GM18870 (cell line): ENCODE results near the gene CALHM5.

ENCODE experiments used
- ATAC-seq: cut with Tn5 transposase; IDR thresholded peaks from one replicate; pipeline ENCODE4 v1.9.1; 2021; ENCODE audit warnings: moderate library complexity; ENCODE audit not compliant: unreplicated experiment

The CALHM5 gene

DNA sequence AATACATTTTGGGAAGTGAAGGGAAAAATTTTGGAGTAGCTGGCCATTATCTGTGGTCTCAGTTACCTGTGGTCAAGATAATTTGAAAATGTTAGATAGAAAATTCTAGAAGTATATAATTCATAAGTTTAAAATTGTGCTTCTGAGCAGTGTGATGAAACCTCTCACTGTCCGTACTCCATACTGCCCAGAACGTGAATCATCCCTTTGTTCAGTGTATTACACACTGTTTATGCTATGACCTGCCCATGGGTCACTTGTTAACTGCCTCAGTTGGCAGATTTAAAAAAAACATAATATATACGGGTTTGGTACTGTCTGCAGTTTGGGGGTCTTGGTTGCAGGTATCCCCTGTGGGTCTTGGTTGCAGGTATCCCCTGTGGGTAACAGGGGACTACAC is 4.1 kb upstream of the CALHM5 start:
- no peak for ATAC-seq

DNA sequence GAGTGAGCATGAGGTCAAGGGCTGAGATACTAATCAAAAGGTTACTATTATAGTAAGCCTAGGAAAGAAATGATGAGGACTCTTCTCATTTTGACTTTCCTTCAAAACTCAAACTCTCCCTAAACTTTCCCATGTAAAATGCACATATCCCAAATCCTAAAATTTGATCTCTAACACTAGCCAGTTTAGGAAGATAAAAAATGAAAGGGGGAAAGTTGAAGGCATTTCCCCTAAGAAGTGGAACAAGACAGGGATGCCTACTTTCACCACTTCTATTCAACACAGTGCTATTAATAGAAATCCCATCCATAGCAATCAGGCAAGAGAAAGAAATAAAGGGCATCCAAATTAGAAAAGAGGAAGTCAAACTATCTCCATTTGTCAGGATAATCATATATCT is 2.9 kb upstream of the CALHM5 start:
- ATAC-seq, result no peak

DNA sequence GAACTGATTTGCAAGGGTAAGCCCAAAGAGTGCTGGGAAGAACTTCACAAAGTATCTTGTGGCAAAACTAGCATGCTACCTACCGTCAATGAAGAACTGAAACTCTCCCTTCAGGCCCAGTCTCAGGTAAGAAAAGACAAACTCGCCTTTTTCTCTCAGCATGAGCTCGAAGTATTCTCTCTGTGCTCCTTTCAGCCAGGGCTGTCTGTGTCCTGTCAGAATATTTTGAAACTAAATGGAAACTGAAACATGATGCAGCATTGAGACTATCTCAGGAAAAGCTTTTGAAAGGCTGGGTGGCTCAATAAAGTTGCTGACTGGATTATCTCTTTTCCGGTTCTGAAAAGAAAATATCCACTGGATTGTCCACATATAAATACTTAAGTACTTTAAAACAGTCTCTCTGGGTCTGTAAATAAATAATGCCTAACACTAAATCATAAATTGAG is 696 bp downstream of the CALHM5 start:
- ATAC-seq, result peak; percentile 84

DNA sequence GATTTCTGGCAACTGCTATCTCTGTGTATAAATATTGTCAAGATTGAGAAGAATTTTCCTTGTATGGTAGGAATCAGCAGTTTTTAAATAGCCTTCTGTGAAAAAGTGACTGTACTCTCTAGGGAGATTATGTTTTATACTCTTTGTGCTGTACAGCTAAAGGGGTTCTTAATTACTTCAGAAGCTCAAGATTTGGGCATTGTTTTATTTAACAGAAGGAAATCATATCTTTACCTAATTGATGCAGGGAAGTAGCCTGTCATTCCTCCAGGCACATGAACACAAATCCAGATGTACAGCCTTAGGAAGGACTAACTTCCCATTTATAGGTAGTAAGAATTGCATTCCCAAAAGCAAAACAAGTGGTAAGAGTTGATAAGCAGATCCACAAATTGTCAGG is 1.3 kb downstream of the CALHM5 start:
- no peak for ATAC-seq

DNA sequence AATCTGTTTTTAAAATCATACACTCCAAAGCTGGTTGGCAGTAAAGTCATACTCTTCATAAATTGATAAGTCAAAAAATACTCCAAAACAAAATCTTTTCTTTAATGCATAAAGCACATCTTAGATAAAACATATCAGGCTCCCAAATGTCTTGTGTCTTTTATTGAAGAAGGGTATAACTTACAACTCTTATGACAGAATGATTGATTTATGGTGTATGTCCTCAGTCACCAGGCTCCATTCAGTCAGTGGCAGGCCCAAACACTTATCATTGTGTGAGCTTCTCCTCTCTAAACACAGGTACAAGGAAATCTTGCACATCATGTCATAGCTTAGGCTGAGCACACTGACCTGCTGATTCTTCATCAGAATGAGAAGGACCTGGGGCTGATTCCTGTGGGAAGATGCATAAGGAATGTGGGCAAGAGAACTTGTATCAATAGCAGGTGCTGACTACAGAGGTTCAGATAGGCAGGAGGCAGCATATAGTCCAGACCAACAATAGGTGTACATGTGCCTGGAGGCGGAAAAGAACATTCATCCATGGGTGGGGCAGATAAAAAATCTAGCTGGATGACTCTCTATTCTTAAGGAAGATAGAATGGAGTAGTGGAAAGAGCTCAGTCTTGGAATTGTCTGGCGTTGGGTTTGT is 1.9 kb downstream of the CALHM5 start:
- ATAC-seq, result no peak

DNA sequence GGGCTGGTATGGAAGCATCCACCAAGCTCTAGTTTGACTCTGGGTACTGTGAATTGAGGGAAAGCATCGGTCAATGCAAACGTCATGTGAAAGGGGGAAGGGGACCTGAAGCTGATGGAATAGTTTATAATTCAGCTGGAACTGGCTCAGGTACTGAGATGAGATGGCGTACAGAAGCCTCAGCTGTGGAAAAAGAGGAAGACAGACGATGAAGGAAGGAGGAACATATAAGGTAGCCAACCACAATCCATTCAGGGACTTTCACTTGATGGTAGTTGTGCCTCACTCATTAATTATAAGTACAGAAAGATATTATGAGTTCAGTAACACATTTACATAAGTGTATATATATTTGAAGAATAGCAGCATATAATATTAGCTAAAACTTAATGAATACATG is 2.7 kb downstream of the CALHM5 start:
- ATAC-seq, result no peak

DNA sequence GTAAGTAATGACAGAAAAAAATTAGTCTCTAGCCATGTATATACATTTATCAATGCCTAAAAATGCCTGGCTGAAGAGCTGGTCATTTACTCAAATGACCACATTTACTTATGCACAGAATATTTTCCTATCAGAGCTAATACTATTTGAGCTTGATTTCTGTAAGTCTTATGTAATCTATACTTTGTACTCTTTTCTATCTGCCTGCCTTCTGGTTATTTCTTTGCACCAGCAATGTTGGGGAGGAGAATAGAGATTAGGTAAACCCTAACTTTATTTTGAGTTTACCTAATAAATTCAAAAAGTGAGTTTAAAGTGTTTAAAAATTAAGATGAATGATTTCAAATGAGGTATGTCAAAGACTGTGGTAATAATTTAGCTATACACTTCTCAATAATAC is 3.7 kb downstream of the CALHM5 start:
- no peak for ATAC-seq

DNA sequence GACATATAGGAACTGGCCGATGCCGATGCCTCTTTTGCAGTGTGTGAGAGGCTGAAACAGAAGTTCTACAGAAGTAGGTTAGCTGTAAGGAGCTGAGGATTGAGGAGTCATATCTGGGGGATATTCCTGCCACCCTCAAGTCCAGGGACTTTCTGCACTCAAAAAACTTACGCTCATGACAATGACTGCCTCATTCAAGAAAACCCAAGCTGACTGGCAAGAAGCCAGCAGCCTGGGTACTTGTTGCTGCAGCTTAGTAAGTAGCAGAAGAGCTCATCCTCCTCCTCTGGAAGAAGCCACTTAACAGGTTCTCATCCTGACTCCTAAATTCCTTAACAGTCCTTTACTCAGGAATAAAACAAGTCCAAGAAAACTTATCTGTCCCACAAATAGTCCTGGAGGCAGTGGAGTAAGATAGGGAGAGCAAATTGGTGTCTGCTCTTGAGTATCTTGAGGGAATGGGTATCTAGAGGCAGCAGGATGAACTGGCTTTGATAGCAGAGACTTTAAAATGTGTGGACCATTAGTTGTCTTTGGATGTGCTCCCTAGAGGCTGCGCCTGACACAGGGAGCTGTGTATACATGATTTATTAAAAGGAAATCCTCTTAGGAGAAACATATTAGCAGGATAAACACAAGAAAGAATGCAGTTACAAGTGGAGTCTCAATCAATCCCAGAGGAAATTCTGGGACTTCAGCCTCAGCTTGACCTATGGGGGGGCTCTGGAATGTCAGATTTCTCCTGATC is 7.4 kb downstream of the CALHM5 start:
- ATAC-seq, result no peak

DNA sequence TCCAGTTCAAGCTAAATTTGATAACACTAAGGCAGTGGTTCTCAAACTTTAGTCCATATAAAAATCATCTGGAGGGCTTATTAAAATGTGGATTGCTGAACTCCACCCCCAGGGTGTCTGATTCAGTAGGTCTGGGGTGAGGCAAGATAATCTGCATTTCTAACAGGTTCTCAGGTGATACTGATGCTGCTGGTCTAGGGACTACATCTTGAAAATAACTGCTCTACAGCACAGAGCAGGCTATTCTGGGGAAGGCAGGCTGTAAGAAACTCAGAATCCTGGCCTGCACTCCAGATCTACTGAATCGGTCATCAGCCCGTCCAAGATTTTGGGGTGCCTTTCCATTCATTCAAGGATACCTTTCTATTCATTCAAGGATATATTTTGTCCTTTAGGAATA is 11.5 kb downstream of the CALHM5 start:
- ATAC-seq, result no peak

DNA sequence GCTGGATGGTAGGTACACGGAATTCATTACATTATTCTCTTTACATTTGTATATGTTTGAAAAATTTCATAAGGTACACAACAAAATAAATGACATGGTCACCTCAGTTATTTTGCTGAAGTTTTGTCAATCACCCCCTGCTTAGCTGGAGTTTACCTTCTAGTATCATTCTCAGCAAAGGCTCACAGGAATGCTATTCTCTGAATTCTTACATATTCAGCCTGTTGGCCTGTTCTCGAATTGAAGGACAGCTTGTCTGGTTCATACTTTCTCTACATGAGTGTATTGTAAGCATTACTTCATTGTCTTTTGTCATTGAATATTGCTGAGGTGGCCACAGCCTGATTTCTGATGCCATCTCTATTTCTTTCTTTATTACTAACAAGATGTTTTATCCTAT is 12.8 kb downstream of the CALHM5 start:
- ATAC-seq, result no peak

DNA sequence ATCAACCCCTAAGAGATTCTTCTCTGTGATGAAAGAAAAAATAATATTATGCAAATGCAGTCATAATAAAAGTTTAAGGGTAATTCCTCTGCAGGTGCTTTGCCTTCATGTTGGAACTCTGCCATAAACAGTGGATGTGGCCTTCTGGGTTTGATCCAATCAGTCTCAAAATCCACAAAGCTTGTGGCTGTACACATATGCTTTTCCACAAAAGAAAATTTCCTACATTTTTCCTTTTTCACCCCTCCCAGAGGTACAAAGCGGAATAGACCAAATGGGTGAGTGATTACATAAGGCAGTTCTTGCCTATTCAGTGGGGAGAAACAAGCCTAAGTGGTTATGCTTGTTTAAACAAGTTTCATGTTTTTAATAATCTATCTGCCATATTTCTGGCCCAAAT is 16.7 kb downstream of the CALHM5 start:
- no peak for ATAC-seq

DNA sequence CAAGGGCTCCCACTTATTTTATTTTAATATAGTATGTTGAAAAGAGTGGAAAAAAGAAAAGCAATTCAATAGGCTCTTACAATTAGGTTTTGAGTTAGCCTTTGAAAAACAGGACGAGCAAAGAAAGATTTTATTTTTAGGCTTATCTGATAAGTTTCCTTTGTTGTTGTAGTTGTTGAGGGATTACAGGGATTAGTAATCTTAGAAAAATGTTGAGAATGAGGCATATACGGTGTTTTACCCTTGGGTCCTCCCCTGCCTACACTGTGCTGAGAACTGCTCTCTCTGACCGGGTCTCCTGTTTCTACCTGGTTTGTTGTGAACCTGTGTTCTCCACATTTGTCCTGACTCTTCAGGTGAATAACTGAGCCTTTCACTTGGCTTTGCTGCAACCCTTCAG is 17.3 kb downstream of the CALHM5 start:
- no peak for ATAC-seq

DNA sequence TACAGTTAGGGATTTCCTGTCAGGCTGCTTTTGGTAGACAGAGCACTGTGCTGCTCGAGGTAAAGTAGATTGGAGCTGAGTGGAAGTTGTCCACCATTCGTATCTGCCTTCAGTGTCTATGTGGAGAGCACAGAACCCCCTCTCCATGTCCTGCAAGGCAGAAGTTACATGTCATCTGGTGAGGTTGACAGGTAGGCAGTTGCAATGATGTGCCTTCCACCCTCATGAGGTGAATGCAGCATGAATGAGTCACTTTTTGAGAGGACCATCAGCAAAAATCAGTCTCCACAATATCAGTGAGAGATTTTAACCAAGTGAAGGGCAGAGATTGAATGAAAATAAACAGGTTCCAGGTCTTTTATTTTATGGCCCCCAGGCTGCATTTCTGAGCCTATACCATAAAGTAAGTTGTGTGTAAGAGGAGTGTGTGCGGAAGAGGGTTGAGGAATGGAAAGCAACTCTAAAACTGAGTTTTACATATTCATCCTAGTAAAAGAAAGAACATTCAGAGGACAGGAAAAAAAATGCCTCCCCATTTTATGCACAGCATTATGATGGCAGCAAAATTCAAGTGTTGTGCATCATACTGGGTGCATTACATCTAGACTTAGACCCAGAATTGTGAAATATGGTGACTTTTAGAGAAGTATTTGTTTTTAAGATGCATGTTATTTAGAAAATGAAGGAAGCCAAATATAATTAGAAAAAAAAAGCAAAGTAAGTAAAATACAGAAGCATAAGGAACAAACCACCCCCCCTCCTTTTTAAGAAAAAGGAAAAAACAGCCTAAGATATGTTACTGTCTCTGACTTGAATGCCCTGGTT is 18.2 kb downstream of the CALHM5 start:
- ATAC-seq, result no peak

DNA sequence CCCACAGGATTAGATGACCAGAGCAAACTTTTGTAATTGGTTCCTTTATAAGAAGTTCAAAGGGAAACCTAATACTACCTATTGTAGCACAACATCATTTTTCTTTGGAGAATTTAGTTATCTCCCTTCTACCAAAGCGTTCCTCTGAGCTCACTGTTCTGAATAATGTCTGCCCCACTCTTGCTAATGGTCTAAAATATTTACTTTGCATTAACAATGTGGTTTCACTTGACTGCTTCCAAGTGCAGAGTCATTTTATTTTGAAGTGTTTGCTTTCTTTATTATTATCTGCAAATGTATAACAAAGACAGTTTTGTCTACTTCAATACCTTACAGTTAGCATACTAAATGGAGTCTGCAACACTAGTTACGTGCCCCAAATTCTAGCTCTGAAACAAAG is 19.0 kb downstream of the CALHM5 start:
- no peak for ATAC-seq

DNA sequence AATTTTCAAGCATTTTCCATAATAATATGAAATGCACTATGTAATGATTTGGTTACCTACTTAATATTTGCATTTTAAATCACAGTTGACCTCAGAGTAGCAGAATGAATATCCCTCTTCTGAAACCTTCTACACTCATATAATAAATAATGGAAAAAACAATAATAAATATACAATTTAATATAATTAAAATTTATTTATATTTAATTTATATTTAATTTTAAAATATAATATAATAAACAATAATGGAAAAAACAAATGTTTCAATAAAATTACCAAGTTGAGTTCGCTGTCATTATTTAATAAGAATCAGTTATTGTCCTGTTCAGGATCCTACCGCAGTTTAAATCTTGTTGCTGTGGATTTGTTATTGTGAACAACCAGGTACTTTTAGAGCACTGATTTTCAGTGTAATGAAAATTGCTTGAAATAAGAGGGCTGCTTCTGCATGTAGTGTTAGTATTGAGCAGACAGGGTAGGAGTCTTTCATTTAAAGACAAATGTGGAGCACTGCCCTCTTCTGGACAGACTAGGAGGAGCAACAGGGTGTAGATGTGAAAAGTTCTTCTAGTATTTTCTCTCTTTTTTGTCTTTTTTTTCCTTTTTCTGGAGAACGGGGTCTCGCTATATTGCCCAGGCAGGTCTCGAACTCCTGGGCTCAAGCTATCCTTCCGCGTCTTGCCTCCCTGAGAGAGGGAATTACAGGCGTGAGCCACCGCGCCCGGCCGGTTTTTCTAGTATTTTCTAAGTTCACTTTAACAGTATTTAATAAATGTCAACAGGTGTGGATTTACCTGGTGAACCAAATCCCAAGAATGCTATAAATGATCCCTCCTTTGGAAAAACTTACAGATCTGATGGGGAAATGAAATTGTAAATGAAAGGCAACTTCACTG is 20.5 kb downstream of the CALHM5 start:
- ATAC-seq, result no peak

DNA sequence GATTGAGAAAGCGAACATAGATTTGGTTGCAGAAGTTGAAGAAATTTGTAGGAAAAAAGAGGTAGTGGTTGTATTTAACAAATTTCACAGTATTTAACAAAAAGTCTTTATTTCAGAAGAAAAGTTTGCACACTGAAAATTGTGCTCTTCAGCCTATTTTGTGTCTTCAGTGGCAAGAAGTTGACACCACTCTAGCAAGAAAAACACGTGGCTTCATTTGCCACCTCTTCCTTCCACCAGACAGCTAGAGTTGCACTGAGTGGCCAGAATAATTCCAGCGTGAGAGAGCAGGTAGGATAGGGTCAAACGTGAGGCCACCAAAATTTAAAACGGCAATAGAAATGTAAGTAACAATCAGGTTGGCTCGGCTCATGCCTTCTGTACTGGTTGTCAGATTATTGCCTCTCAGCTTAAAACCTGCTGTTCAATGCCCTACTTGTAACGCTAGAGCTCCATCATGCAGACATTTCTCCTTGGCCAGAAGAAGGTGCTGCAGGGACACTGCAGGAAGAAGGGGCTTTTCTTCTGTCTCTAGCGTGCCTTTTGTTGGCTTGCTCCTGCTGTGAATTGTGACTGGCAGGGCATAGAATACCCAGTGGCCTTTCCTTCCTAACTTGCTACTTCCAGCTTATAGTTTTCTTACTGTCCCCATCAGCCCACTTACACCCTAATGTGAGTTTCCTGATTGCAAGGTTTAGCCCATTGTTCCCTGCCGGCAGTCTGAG is 22.0 kb downstream of the CALHM5 start:
- no peak for ATAC-seq

DNA sequence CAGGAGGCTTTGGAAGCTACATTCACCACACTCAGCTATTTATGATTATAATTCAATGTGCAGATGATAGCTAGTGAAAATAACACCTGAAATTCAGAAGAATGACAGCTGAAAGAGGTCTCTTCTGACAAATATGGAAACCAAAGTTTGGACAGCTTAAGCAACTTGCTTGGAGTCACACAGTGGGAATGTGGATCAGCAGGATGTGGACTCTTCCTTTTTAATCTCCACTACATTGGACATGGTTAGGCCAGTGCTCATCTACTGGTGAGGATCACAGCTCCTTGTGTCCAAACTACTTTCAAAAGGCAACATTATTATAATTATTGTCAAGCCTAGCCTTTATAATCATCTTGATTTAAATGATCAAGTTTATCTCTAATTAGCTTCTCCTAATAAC is 23.7 kb downstream of the CALHM5 start:
- ATAC-seq, result no peak

DNA sequence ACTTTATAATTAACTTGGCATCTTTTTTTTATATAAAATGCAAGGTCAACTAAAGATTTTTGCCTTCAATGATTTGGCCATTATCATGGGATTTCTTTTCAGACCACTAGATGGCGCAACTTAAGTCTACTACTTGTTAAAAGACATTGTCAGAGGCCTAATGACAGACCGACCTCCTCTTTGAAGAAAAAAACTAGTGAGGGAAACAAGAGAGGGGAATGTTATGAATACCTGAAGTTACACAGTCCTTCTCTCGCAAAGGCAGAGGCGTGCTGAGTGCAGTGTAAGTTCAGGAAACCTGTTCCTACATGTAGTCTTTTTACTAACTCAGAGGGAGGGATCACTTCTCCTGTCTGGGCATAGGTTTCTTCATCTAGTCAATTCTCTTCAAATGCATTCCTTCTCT is 24.8 kb downstream of the CALHM5 start:
- no peak for ATAC-seq

DNA sequence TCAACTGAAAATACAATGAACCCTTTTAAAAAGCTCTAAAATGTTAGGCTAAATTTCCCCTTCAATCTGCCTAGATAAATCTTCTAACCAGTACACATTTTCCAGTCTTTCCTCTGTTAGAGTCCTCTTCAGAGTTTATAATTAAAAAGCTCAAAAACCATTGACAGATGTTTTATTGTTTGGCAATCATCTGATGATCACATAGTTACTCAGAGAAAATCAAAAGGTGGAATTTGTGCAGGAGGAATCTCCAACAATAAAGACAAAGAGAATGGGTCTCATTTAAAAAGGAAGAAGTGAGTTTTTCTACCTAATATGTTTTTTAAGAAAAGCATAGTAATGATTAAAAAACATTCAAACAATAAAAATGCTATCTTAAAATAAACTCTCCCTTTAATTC is 31.0 kb downstream of the CALHM5 start:
- ATAC-seq, result no peak

DNA sequence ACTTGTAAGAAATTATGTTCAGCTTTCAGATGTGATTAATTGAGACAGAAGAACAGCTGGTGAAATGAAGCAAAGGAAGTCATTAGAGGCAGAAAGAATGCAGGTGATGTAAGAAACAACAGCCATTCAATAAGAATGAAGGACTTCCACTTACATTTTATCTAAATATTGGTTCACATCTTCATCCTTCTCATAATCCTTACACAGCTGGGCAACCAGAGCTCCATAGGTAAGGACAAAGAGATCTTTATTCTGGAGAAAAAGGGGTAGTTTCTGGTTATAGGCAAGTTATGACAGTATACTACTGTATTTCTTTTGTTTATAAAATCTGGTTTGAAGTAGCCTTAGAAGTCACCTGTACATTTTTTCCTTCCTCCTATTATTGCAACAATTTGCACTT is 31.7 kb downstream of the CALHM5 start:
- ATAC-seq, result no peak
